Spleen (tissue), 11 donors: ENCODE measurements around the gene GJD3. TPM values are rescaled to one million over a fixed set of nuclear protein-coding genes. Genes with fewer than 3 reads are reported as not detected.

Experiments
- DNase-seq: peaks from one replicate; pipeline ENCODE4 v3.0.0-alpha.2; 2020
- H3K27ac ChIP-seq, 8 donors: fragments of 200-600 bp; sonication (generic) in 7 of 8; 1 replicate in 4 of 8; 2 replicates in 4 of 8; pipeline versions ENCODE4 v1.5.0 to v1.8.0; 2016 to 2021; ENCODE audit warnings: inconsistent platforms in 4 of 8, mild to moderate bottlenecking in 4 of 8, moderate library complexity in 1 of 8
- H3K27me3 ChIP-seq, 7 donors: fragments of 200-600 bp; sonication (generic) in 6 of 7; replicated peaks in 1 of 7; 1 replicate in 4 of 7; 2 replicates in 3 of 7; pipeline versions ENCODE4 v1.5.0 to v1.8.0; 2016 to 2021; ENCODE audit warnings: inconsistent platforms in 3 of 7, mild to moderate bottlenecking in 1 of 7
- H3K36me3 ChIP-seq, 6 donors: fragments of 200-600 bp; sonication (generic) in 5 of 6; 1 replicate in 4 of 6; 2 replicates in 2 of 6; pipeline versions ENCODE4 v1.5.0 to v1.8.0; 2016 to 2021; ENCODE audit warnings: inconsistent platforms in 2 of 6
- H3K4me1 ChIP-seq, 6 donors: fragments of 200-600 bp; sonication (generic) in 5 of 6; 1 replicate in 3 of 6; 2 replicates in 3 of 6; pipeline versions ENCODE4 v1.5.0 to v1.8.0; 2016 to 2021; ENCODE audit warnings: inconsistent platforms in 3 of 6
- H3K4me3 ChIP-seq, 8 donors: fragments of 200-600 bp; sonication (generic) in 7 of 8; 1 replicate in 4 of 8; 2 replicates in 4 of 8; pipeline versions ENCODE4 v1.5.0 to v1.8.0; 2016 to 2021; ENCODE audit warnings: inconsistent platforms in 4 of 8, mild to moderate bottlenecking in 4 of 8, moderate library complexity in 2 of 8
- H3K9me3 ChIP-seq, 8 donors: fragments of 200-600 bp; sonication (generic) in 7 of 8; 1 replicate in 4 of 8; 2 replicates in 4 of 8; pipeline versions ENCODE4 v1.5.0 to v1.8.0; 2016 to 2021; ENCODE audit warnings: inconsistent platforms in 4 of 8
- POLR2A ChIP-seq, 3 donors: fragments of 450-650 bp; IDR thresholded peaks; one replicate each; pipeline ENCODE4 v1.5.1; 2017; ENCODE audit warnings: antibody characterized with exemption in 3 of 3, mild to moderate bottlenecking in 1 of 3
- POLR2AphosphoS5 ChIP-seq, 3 donors: sonication (generic); formaldehyde crosslinking; IDR thresholded peaks; one replicate each; pipeline ENCODE4 v1.5.1; 2017; ENCODE audit warnings: antibody characterized with exemption in 3 of 3
- WGBS, 5 donors: extraction: QIAGEN DNeasy Blood & Tissue Kit in 3 of 5; methylation state at CpG; one replicate each; pipeline versions ENCODE4 v1.1.5 to v1.1.7; 2013 to 2018; 5-methylcytosine and 5-hydroxymethylcytosine counted together
- intact Hi-C: fragments of 100-400 bp; cut with DNase I; formaldehyde crosslinking; loops from one replicate; pipeline ENCODE4 v1.15.0; 2023; ENCODE audit warnings: low total_unique reads
- polyA plus RNA-seq, 3 donors: library from polyadenylated mRNA; stranded (reverse); fragments of 200-250 nt; gene quantifications; one replicate each; pipeline ENCODE4 v1.2.1, GENCODE V29; 2013
- total RNA-seq, 7 donors: library from RNA; depleted of rRNA in 3 of 7; stranded (reverse); fragments of >200 nt in 3 of 7; fragmentation: NEBNext Ultra II Directional in 4 of 7; extraction: Animal tissue kit (Norgen Biotek cat#: 25700) in 4 of 7; gene quantifications; one replicate each; pipeline versions ENCODE4 v1.1.0 to v1.2.1, GENCODE V29; 2016 to 2021
- TF ChIP-seq, protein P1 (sequence below), 11 experiments: fragments of 200-600 bp in 7 of 11; fragments of 450-650 bp in 4 of 11; sonication (generic) in 4 of 11; IDR thresholded peaks in 8 of 11; conservative IDR thresholded peaks in 3 of 11; 1 replicate in 7 of 11; 2 replicates in 4 of 11; pipeline versions ENCODE4 v1.4.0 to v1.8.0; 2016 to 2021; ENCODE audit warnings: antibody characterized with exemption in 11 of 11, inconsistent platforms in 4 of 11, mild to moderate bottlenecking in 1 of 11
- donor health status: healthy with polysubstance abuse.
- donor health status: DM: no; HTN: no; CAD: no; lungs with moderate emphysema.
- donor health status: DM: no; HTN: no; CAD: no.
- donor health status: Bipolar disorder and iron deficiency.
- donor health status: healthy.
- donor health status: DM: no; HTN: no; CAD: no.
- donor health status: DM: yes; HTN: yes; CAD: no.

Gene GJD3
- total and polyA plus RNA-seq, 10 donors: 0.20 to 15.0 (median 8.6) TPM

DNA sequence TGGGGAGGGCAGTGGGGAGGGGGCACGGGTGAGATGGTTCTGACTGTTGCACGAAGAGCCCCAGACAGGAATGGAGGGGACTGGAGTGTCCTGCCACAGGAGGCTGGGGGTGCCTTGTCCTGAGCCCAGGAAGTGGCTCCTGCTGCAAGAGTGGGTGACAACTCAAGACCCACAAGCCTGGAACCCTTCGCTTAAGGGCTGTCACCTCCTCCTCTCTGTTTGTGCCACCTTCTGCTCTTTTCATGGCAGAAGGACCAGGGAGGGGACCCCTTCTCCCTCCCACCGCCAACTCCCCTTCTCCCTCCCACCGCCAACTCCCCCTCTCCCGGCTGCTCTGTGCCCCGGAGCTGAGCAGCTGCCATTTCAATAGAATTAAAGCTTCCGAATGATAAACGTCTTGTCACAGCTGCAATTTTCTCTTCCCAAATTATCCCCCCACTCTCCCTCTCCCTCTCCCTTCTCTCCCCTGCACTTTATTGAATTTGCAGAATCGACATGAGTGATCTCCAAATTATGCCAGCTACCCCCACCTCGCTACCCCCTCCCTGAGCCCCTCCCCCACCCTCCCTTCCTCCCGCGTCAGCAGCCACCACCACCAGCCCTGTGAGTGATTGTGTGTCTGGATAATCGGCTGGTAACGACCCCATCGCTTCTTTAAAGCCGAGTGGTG is 13.7 kb downstream of the GJD3 start:
- intact Hi-C loops: no loop called here
- peaks cover 51 to 100% (median 94%) of the 10 kb centered on the region in 6 donors for H3K4me1 ChIP-seq
- H3K9me3 ChIP-seq: no peaks in the 10 kb centered on the region
- TF ChIP-seq, protein P1, sequence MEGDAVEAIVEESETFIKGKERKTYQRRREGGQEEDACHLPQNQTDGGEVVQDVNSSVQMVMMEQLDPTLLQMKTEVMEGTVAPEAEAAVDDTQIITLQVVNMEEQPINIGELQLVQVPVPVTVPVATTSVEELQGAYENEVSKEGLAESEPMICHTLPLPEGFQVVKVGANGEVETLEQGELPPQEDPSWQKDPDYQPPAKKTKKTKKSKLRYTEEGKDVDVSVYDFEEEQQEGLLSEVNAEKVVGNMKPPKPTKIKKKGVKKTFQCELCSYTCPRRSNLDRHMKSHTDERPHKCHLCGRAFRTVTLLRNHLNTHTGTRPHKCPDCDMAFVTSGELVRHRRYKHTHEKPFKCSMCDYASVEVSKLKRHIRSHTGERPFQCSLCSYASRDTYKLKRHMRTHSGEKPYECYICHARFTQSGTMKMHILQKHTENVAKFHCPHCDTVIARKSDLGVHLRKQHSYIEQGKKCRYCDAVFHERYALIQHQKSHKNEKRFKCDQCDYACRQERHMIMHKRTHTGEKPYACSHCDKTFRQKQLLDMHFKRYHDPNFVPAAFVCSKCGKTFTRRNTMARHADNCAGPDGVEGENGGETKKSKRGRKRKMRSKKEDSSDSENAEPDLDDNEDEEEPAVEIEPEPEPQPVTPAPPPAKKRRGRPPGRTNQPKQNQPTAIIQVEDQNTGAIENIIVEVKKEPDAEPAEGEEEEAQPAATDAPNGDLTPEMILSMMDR (IDR thresholded peaks at IDR 0.05 in 8 of 11, conservative IDR thresholded peaks at IDR 0.05 in 3 of 11): no peak
- TF ChIP-seq POLR2A (IDR thresholded peaks at IDR 0.05) (no peak), POLR2AphosphoS5 (IDR thresholded peaks at IDR 0.05) (peak in 1 of 3 donors; percentile 9)
- H3K4me3 ChIP-seq: no peak overlapping the region
- no peak for DNase-seq
- WGBS, 5 donors: 66 to 79% (median 76%) methylated on average over 16 to 17 of the region's 17 CpGs
- H3K27ac ChIP-seq: peak overlapping the region in 4 of 8 donors; percentile 95 to 97 (median 97)
- H3K27me3 ChIP-seq: no peaks in the 10 kb centered on the region
- H3K36me3 ChIP-seq: peaks cover 0 to 81% (median 62%) of the 10 kb centered on the region in 6 donors

DNA sequence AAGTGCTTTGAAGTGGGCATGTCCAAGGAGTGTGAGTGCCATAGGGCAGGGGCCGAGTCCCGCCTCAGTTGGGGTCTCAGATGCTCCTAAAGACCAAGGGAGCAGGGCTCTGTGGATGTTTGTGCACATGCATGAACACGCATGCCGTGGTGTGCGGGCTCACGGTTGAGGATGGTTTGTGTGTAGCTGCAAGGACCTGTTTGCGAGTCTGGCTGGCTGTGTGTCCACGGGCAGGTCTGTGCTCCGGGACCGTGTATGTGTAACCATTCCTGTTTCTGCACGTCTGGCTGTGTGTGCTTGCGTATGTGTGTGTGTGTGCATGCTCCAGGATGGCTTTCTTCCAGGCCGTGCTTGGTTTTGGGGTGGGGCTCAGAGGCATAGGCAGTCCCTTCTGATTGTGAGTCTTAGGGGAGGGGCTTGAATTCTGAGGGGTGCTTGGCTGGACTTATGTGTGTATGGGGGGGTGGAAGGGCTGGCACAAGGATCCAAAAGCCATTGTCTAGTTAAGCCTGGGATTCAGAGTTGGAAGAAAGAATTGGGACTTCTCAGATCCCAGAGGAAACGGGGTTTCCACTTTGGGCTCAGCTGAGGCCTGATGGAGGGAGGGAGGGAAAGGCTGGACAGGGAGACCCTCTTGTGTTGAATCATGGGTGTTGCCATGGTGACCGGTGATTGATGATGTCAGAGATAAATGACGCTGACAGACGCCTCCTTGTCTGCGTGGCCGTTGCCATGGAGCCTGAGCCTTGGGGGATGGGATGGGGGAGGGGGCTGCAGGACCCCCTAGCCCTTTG is 14.4 kb downstream of the GJD3 start:
- intact Hi-C loops: no loop called here
- peak; percentile 72 for DNase-seq
- H3K36me3 ChIP-seq: peaks cover 0 to 74% (median 54%) of the 10 kb centered on the region in 6 donors
- H3K27ac ChIP-seq: peak overlapping the region in 5 of 8 donors; percentile 20 to 97 (median 97)
- TF ChIP-seq POLR2A (IDR thresholded peaks at IDR 0.05) (no peak), POLR2AphosphoS5 (IDR thresholded peaks at IDR 0.05) (peak in 1 of 3 donors; percentile 57)
- TF ChIP-seq, protein P1 (IDR thresholded peaks at IDR 0.05 in 8 of 11, conservative IDR thresholded peaks at IDR 0.05 in 3 of 11): no peak
- 53 to 85% (median 76%) methylated on average over 13 to 19 of the region's 19 CpGs for WGBS, 5 donors
- no peaks in the 10 kb centered on the region for H3K9me3 ChIP-seq
- H3K4me1 ChIP-seq: peaks cover 54 to 100% (median 95%) of the 10 kb centered on the region in 6 donors
- no peaks in the 10 kb centered on the region for H3K27me3 ChIP-seq
- H3K4me3 ChIP-seq: no peak overlapping the region

DNA sequence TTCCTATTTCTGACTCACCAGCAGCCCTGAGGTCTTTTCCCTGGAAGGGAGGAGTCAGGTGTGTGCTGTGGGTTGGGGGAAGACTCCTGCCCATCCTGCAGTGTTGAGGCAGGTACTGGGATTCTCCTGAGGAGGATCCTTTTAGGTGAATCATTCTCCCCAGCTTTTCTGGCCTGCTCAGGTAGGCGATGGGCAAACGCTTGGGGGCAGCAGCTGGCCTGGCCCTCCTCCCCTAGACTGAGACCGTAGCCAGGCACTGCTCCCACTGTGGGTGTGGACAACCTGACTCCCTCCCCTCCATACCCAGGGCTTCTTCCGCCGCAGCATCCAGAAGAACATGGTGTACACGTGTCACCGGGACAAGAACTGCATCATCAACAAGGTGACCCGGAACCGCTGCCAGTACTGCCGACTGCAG is 15.1 kb downstream of the GJD3 start:
- no peak overlapping the region for H3K4me3 ChIP-seq
- intact Hi-C loops: no loop called here
- WGBS, 5 donors: 60 to 84% (median 82%) methylated on average over 1 to 10 of the region's 10 CpGs
- peaks cover 0 to 68% (median 49%) of the 10 kb centered on the region in 6 donors for H3K36me3 ChIP-seq
- peaks cover 58 to 100% (median 95%) of the 10 kb centered on the region in 6 donors for H3K4me1 ChIP-seq
- H3K9me3 ChIP-seq: no peaks in the 10 kb centered on the region
- DNase-seq: no peak
- TF ChIP-seq, protein P1 (IDR thresholded peaks at IDR 0.05 in 8 of 11, conservative IDR thresholded peaks at IDR 0.05 in 3 of 11): no peak
- no peak for TF ChIP-seq POLR2A (IDR thresholded peaks at IDR 0.05)
- peak overlapping the region in 5 of 8 donors; percentile 20 to 97 (median 97) for H3K27ac ChIP-seq
- no peaks in the 10 kb centered on the region for H3K27me3 ChIP-seq
